Keratinocyte (primary cell): ENCODE data around the gene PIGZ. TPM values are rescaled to one million over a fixed set of nuclear protein-coding genes. Genes with fewer than 3 reads are reported as not detected.

ENCODE experiments used
- DNase-seq: peaks from one replicate; pipeline ENCODE4 v3.0.0-alpha.2; 2011; ENCODE audit warnings: low read depth, missing footprints, low spot score
- FAIRE-seq: peaks from 2 replicates; lab custom pipeline; 2011; peaks lifted over from hg19 to GRCh38; lab: Jason Lieb, UNC
- H2AFZ ChIP-seq: 2 replicates; pipeline ENCODE4 v1.6.0; 2012; ENCODE audit warnings: low read length, control low read depth, inconsistent platforms; ENCODE audit not compliant: control insufficient read depth
- H3K27ac ChIP-seq: 2 replicates; pipeline ENCODE4 v1.5.1; 2011; ENCODE audit warnings: low read length; ENCODE audit not compliant: control insufficient read depth, insufficient read depth
- H3K27me3 ChIP-seq: 3 replicates; pipeline ENCODE4 v1.6.0; 2011; ENCODE audit warnings: low read length; ENCODE audit not compliant: control insufficient read depth, insufficient read depth; ENCODE audit errors: extremely low read depth
- H3K36me3 ChIP-seq, 2 experiments: 2 replicates in 1 of 2; 3 replicates in 1 of 2; pipeline ENCODE4 v1.5.1; 2011; ENCODE audit warnings: low read length in 2 of 2, mild to moderate bottlenecking in 1 of 2; ENCODE audit not compliant: control insufficient read depth in 2 of 2, insufficient read depth in 2 of 2; ENCODE audit errors: extremely low read depth in 1 of 2
- H3K4me1 ChIP-seq: 3 replicates; pipeline ENCODE4 v1.5.1; 2011; ENCODE audit warnings: low read length; ENCODE audit not compliant: control insufficient read depth, insufficient read depth; ENCODE audit errors: extremely low read depth
- H3K4me2 ChIP-seq: 3 replicates; pipeline ENCODE4 v1.6.0; 2011; ENCODE audit warnings: low read depth, low read length; ENCODE audit not compliant: control insufficient read depth, insufficient read depth; ENCODE audit errors: extremely low read depth
- H3K4me3 ChIP-seq, 3 experiments: fragments of 200-600 bp in 1 of 3; sonication (generic) in 1 of 3; 2 replicates in 2 of 3; 3 replicates in 1 of 3; pipeline ENCODE4 v1.5.1; 2011 to 2016; ENCODE audit warnings: low read length in 3 of 3, mild to moderate bottlenecking in 3 of 3, control low read depth in 2 of 3, inconsistent platforms in 1 of 3, low read depth in 1 of 3, mixed read lengths in 1 of 3, mixed run types in 1 of 3, moderate library complexity in 1 of 3; ENCODE audit not compliant: control insufficient read depth in 2 of 3, insufficient read depth in 2 of 3; ENCODE audit errors: extremely low read depth in 1 of 3
- H3K79me2 ChIP-seq: 2 replicates; pipeline ENCODE4 v1.6.0; 2012; ENCODE audit warnings: low read length; ENCODE audit not compliant: control insufficient read depth, insufficient read depth
- H3K9ac ChIP-seq: 3 replicates; pipeline ENCODE4 v1.6.0; 2011; ENCODE audit warnings: low read length; ENCODE audit not compliant: control insufficient read depth, insufficient read depth; ENCODE audit errors: extremely low read depth
- H3K9me1 ChIP-seq: 3 replicates; pipeline ENCODE4 v1.6.0; 2011; ENCODE audit warnings: low read length; ENCODE audit not compliant: control insufficient read depth, insufficient read depth; ENCODE audit errors: extremely low read depth
- H3K9me3 ChIP-seq: 2 replicates; pipeline ENCODE4 v1.5.1; 2012; ENCODE audit warnings: low read depth, low read length; ENCODE audit not compliant: control insufficient read depth
- H4K20me1 ChIP-seq: 3 replicates; pipeline ENCODE4 v1.6.0; 2011; ENCODE audit warnings: low read length; ENCODE audit not compliant: control insufficient read depth, insufficient read depth; ENCODE audit errors: extremely low read depth
- CTCF ChIP-seq, 3 experiments: IDR thresholded peaks in 1 of 3; conservative IDR thresholded peaks in 1 of 3; optimal IDR thresholded peaks in 1 of 3; 2 replicates in 2 of 3; 3 replicates in 1 of 3; pipeline versions ENCODE3 to v1.5.1; 2011; ENCODE audit warnings: low read length in 3 of 3, mild to moderate bottlenecking in 3 of 3, moderate library complexity in 2 of 3, control low read depth in 1 of 3, inconsistent platforms in 1 of 3; ENCODE audit not compliant: insufficient read depth in 2 of 3; ENCODE audit errors: extremely low read depth in 1 of 3
- EZH2 ChIP-seq: IDR thresholded peaks from one replicate; pipeline ENCODE4 v1.6.1; 2012; ENCODE audit warnings: inconsistent platforms, mild to moderate bottlenecking, low read length, moderate library complexity
- dilution Hi-C: fragments of 300-500 bp; cut with MboI; formaldehyde crosslinking; loops from one replicate; pipeline ENCODE4 v1.7.0; 2020; ENCODE audit warnings: low sequenced_read_pairs; ENCODE audit not compliant: extremely low pct_ligation_motif_present
- polyA plus RNA-seq, 5 experiments: library from polyadenylated mRNA; depleted of rRNA in 3 of 5; stranded (reverse) in 3 of 5; stranded (forward) in 1 of 5; unstranded in 1 of 5; fragments of >200 nt; gene quantifications; 1 replicate in 1 of 5; 2 replicates in 3 of 5; 3 replicates in 1 of 5; pipeline versions ENCODE4 v1.2.1 to v1.2.3, GENCODE V29; 2011 to 2012; ENCODE audit warnings: missing spikeins in 2 of 5, low read depth in 1 of 5, low replicate concordance in 1 of 5

PIGZ gene
- polyA plus RNA-seq, 1 donor (not counting 4 experiments of a cell fraction or from before 2014, with no cell fraction given), result 1.4 TPM

DNA sequence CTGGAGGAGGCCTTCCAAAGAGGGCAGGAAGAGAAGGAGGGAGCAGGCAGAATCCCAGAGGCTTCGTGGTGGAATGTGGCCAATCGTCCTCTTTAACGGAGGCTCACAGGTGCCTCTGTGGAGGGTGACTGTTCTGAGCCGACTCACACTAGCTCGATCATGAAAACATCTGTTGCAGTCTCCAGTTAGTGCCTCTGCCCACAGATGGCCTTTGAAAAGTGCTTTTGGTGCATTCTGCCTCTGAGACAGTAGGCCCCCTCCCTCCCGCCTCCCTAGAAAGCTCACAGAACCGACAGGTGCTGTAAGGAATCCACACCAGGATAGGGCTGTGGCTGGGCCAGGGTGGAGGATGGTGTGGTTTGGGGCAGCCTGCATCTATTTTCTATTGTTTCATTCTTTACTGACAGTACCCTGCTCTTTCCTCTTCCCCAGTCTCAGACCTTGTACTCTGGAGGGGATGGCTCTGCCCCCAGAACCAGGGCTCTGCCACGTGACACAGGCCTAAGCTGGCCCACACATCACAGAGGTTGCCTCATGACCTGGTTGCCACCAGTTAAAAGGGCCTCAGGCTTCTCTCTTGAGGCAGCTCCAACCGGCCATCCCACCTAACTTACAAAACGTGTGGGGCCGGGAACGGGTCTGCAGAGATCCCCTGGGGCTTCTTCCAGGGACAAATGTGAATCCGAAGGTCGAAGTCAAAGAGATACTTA lies 27.2 kb upstream of the PIGZ start:
- Histone ChIP-seq H3K9ac (no peak overlapping the region), H3K27ac (no peak overlapping the region), H4K20me1 (no peaks in the 10 kb centered on the region), H3K36me3 (no peaks in the 10 kb centered on the region), H3K9me1 (no peaks in the 10 kb centered on the region), H3K4me1 (peaks cover 16% of the 10 kb centered on the region), H3K4me3 (no peak overlapping the region), H3K9me3 (no peaks in the 10 kb centered on the region), H3K4me2 (no peak overlapping the region), H3K27me3 (no peaks in the 10 kb centered on the region), H3K79me2 (no peaks in the 10 kb centered on the region), H2AFZ (no peak overlapping the region)
- TF ChIP-seq EZH2 (no peak), CTCF (optimal IDR thresholded peaks at IDR 0.05 in 1 of 3, IDR thresholded peaks at IDR 0.05 in 1 of 3, conservative IDR thresholded peaks at IDR 0.05 in 1 of 3; ENCODE audit: extremely low read depth in 1 of 3, insufficient read depth in 2 of 3, low read length in 3 of 3) (no peak)
- dilution Hi-C loops, result no loop called here
- FAIRE-seq, result no peak
- DNase-seq, result no peak

DNA sequence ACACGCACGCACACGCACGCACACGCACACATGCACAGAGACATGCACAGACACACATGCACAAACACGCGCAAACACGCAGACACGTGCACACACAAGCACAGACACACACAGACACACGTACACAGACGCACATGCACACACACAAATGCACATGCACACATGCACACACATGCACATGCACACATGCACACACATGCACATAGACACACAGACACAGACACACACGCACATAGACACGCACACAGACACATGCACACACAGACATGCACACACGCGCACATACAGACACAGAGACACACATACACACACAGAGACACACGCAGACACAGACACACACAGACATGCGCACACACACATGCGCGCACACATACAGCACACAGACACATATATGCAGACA lies 26.4 kb upstream of the PIGZ start:
- dilution Hi-C loops, result no loop called here
- Histone ChIP-seq H3K27me3 (no peaks in the 10 kb centered on the region), H3K36me3 (no peaks in the 10 kb centered on the region), H3K4me1 (peaks cover 16% of the 10 kb centered on the region), H3K4me2 (no peak overlapping the region), H4K20me1 (no peaks in the 10 kb centered on the region), H3K4me3 (no peak overlapping the region), H3K9me1 (no peaks in the 10 kb centered on the region), H3K9me3 (no peaks in the 10 kb centered on the region), H2AFZ (no peak overlapping the region), H3K79me2 (no peaks in the 10 kb centered on the region), H3K9ac (no peak overlapping the region), H3K27ac (no peak overlapping the region)
- FAIRE-seq (peak; percentile 52), DNase-seq (no peak)
- TF ChIP-seq CTCF (optimal IDR thresholded peaks at IDR 0.05 in 1 of 3, IDR thresholded peaks at IDR 0.05 in 1 of 3, conservative IDR thresholded peaks at IDR 0.05 in 1 of 3; ENCODE audit: extremely low read depth in 1 of 3, insufficient read depth in 2 of 3, low read length in 3 of 3) (no peak), EZH2 (no peak)
